B cell (primary cell): ENCODE data around the gene KCTD4.

Experiments
- CTCF ChIP-seq: fragments of 200-600 bp; IDR thresholded peaks from one replicate; pipeline ENCODE4 v1.8.0; 2022; ENCODE audit warnings: antibody characterized with exemption, mild to moderate bottlenecking
- EZH2 ChIP-seq: IDR thresholded peaks from 2 replicates; pipeline ENCODE4 v1.6.1; 2012; ENCODE audit warnings: borderline replicate concordance, low read depth, mild to moderate bottlenecking, moderate library complexity, low read length; ENCODE audit not compliant: insufficient read depth, poor library complexity, severe bottlenecking

DNA sequence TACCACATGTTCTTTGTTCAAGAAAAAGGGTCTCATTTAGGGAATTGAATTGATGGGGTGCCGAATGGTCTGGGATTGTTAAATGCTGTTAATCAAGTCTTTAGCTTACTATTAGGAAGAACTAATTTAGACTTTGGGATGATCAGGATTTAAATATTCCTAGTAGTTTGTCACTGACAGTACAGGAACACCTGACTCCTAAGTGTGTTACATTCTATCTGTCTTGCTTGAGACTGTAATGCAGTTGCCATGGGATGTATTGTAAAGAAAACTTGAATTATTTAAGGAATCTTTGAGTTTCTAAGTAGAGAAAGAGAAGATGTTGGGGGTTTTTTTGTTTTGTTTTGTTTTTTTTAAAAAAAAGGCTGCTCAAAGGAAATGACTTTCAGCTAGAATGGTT, 17.8 kb upstream of the KCTD4 start:
- TF ChIP-seq CTCF: no peak
- no peak for TF ChIP-seq EZH2
